IMR-90 (cell line): ENCODE measurements around the gene PPP1R3D. TPM values are rescaled to one million over a fixed set of nuclear protein-coding genes. Genes with fewer than 3 reads are reported as not detected.

ENCODE experiments used
- ATAC-seq: fragments of 200-7000 bp; cut with Tn5 transposase; 2 replicates; pipeline ENCODE4 v1.9.1; 2020; ENCODE audit warnings: low read depth, mild to moderate bottlenecking, moderate library complexity
- BruUV-seq: library from RNA; stranded (reverse); fragments of 400-500 nt; replicated peaks from 2 replicates; lab custom pipeline; 2021; lab: Mats Ljungman, UMichigan
- CTCF ChIA-PET: fragments of 300-600 bp; formaldehyde crosslinking; extraction: SDS; loops from one replicate; lab custom pipeline; 2021; ENCODE audit warnings: antibody characterized with exemption; lab: Yijun Ruan, JAX
- POLR2A ChIA-PET: fragments of 300-600 bp; sonication (Branson Sonifier 250); formaldehyde crosslinking; loops from one replicate; lab custom pipeline; 2022; ENCODE audit warnings: antibody characterized with exemption; ENCODE audit not compliant: unreplicated experiment; lab: Charles Lee
- DNase-seq: peaks from one replicate; pipeline ENCODE4 v3.0.0; 2013
- H2AFZ ChIP-seq: replicated peaks from 2 replicates; pipeline ENCODE3; 2013; ENCODE audit warnings: low read length, mild to moderate bottlenecking; ENCODE audit not compliant: poor library complexity
- H2AK5ac ChIP-seq: 2 replicates; pipeline ENCODE4 v1.6.1; 2013; ENCODE audit warnings: low read depth, low read length, inconsistent platforms
- H2AK9ac ChIP-seq: replicated peaks from 2 replicates; pipeline ENCODE3; 2013; ENCODE audit warnings: mild to moderate bottlenecking, low read depth, low read length, moderate library complexity; ENCODE audit not compliant: poor library complexity
- H2BK120ac ChIP-seq: 2 replicates; pipeline ENCODE4 v1.6.1; 2013; ENCODE audit warnings: low read depth, low read length, inconsistent platforms
- H2BK15ac ChIP-seq: 3 replicates; pipeline ENCODE4 v1.6.1; 2013; ENCODE audit warnings: low read depth, low read length, inconsistent platforms
- H2BK20ac ChIP-seq: 2 replicates; pipeline ENCODE4 v1.6.1; 2013; ENCODE audit warnings: low read depth, mild to moderate bottlenecking, inconsistent platforms, low read length, moderate library complexity
- H2BK5ac ChIP-seq: 2 replicates; pipeline ENCODE4 v1.6.1; 2013; ENCODE audit warnings: mild to moderate bottlenecking, low read depth, low read length, inconsistent platforms; ENCODE audit not compliant: poor library complexity, severe bottlenecking
- H3K14ac ChIP-seq: replicated peaks from 2 replicates; pipeline ENCODE4 v1.6.1; 2013; ENCODE audit warnings: low read depth, low read length, inconsistent platforms
- H3K18ac ChIP-seq: 2 replicates; pipeline ENCODE4 v1.6.1; 2013; ENCODE audit warnings: low read depth, low read length, control low read depth
- H3K23ac ChIP-seq: 2 replicates; pipeline ENCODE4 v1.6.1; 2013; ENCODE audit warnings: low read depth, low read length, inconsistent platforms
- H3K27ac ChIP-seq: 2 replicates; pipeline ENCODE4 v1.5.1; 2013; ENCODE audit warnings: mild to moderate bottlenecking, control low read depth, low read length; ENCODE audit not compliant: insufficient read depth
- H3K27me3 ChIP-seq: 2 replicates; pipeline ENCODE4 v1.6.1; 2013; ENCODE audit warnings: low read length; ENCODE audit not compliant: control insufficient read depth, insufficient read depth
- H3K36me3 ChIP-seq: 2 replicates; pipeline ENCODE4 v1.6.1; 2013; ENCODE audit warnings: low read length, mixed read lengths; ENCODE audit not compliant: control insufficient read depth, insufficient read depth
- H3K4ac ChIP-seq: 2 replicates; pipeline ENCODE4 v1.6.1; 2013; ENCODE audit warnings: low read depth, low read length, inconsistent platforms
- H3K4me1 ChIP-seq: 2 replicates; pipeline ENCODE4 v1.6.1; 2013; ENCODE audit warnings: low read length, mixed read lengths; ENCODE audit not compliant: control insufficient read depth, insufficient read depth
- H3K4me2 ChIP-seq: 2 replicates; pipeline ENCODE4 v1.6.1; 2013; ENCODE audit warnings: low read depth, mild to moderate bottlenecking, control low read depth, low read length, moderate library complexity
- H3K4me3 ChIP-seq: 2 replicates; pipeline ENCODE4 v1.5.1; 2013; ENCODE audit warnings: low read depth, mild to moderate bottlenecking, control low read depth, low read length, moderate library complexity; ENCODE audit not compliant: insufficient read depth
- H3K56ac ChIP-seq: 2 replicates; pipeline ENCODE4 v1.6.1; 2013; ENCODE audit warnings: low read length, inconsistent platforms; ENCODE audit not compliant: insufficient read depth; ENCODE audit errors: extremely low read depth
- H3K79me1 ChIP-seq, 2 experiments: 2 replicates each; pipeline ENCODE4 v1.6.1; 2013; ENCODE audit warnings: low read length in 2 of 2, inconsistent platforms in 1 of 2, low read depth in 1 of 2
- H3K9ac ChIP-seq: 2 replicates; pipeline ENCODE4 v1.6.1; 2013; ENCODE audit warnings: low read depth, low read length, control low read depth
- H3K9me1 ChIP-seq: 2 replicates; pipeline ENCODE4 v1.6.1; 2013; ENCODE audit warnings: low read length, inconsistent platforms; ENCODE audit not compliant: insufficient read depth
- H3K9me3 ChIP-seq: 2 replicates; pipeline ENCODE4 v1.6.1; 2013; ENCODE audit warnings: low read length; ENCODE audit not compliant: control insufficient read depth, insufficient read depth
- H4K20me1 ChIP-seq: 2 replicates; pipeline ENCODE4 v1.6.1; 2013; ENCODE audit warnings: low read length, inconsistent platforms; ENCODE audit not compliant: insufficient read depth
- H4K5ac ChIP-seq: 2 replicates; pipeline ENCODE4 v1.6.1; 2013; ENCODE audit warnings: mild to moderate bottlenecking, low read depth, low read length, control low read depth
- H4K8ac ChIP-seq, 2 experiments: 2 replicates each; pipeline ENCODE4 v1.6.1; 2013; ENCODE audit warnings: low read depth in 2 of 2, low read length in 2 of 2, control low read depth in 1 of 2, inconsistent platforms in 1 of 2
- H4K91ac ChIP-seq: 2 replicates; pipeline ENCODE4 v1.6.1; 2013; ENCODE audit warnings: low read depth, low read length, inconsistent platforms; ENCODE audit not compliant: insufficient read depth
- BHLHE40 ChIP-seq: fragments of 150-350 bp; IDR thresholded peaks from 2 replicates; pipeline ENCODE4 v1.6.1; 2016; ENCODE audit warnings: mild to moderate bottlenecking, low read depth, low read length
- CEBPB ChIP-seq: IDR thresholded peaks from 2 replicates; pipeline ENCODE4 v1.6.1; 2012; ENCODE audit warnings: low read depth, low read length, improper control_type of control experiment
- CHD1 ChIP-seq: IDR thresholded peaks from 2 replicates; pipeline ENCODE4 v1.6.1; 2012; ENCODE audit warnings: low read depth, low read length, improper control_type of control experiment
- FOS ChIP-seq: fragments of 150-350 bp; IDR thresholded peaks from 2 replicates; pipeline ENCODE4 v1.6.1; 2016; ENCODE audit warnings: low read depth, low read length
- MAFK ChIP-seq: IDR thresholded peaks from 2 replicates; pipeline ENCODE4 v1.6.1; 2012; ENCODE audit warnings: low read depth, low read length, improper control_type of control experiment
- MAZ ChIP-seq: IDR thresholded peaks from 2 replicates; pipeline ENCODE4 v1.6.1; 2012; ENCODE audit warnings: low read depth, mild to moderate bottlenecking, low read length, improper control_type of control experiment, moderate library complexity, borderline replicate concordance
- MXI1 ChIP-seq: IDR thresholded peaks from 2 replicates; pipeline ENCODE4 v1.6.1; 2012; ENCODE audit warnings: low read depth, mild to moderate bottlenecking, low read length, moderate library complexity, borderline replicate concordance
- NFE2L2 ChIP-seq: fragments of 150-350 bp; IDR thresholded peaks from 2 replicates; pipeline ENCODE4 v1.6.1; 2016; ENCODE audit warnings: low read depth, mild to moderate bottlenecking, low read length
- POLR2A ChIP-seq: IDR thresholded peaks from 2 replicates; pipeline ENCODE4 v1.6.1; 2012; ENCODE audit warnings: mild to moderate bottlenecking, low read depth, low read length
- RAD21 ChIP-seq: IDR thresholded peaks from 2 replicates; pipeline ENCODE4 v1.6.1; 2012; ENCODE audit warnings: low read length, improper control_type of control experiment
- RFX5 ChIP-seq: IDR thresholded peaks from 2 replicates; pipeline ENCODE4 v1.8.0; 2012; ENCODE audit warnings: low read depth, mild to moderate bottlenecking, low read length, moderate library complexity
- SMC3 ChIP-seq: fragments of 150-350 bp; IDR thresholded peaks from 2 replicates; pipeline ENCODE4 v1.6.1; 2016; ENCODE audit warnings: low read depth, mild to moderate bottlenecking, antibody characterized with exemption, low read length, moderate library complexity
- WGBS, 2 experiments: methylation state at CpG; one replicate each; pipeline versions ENCODE4 v1.1.5 to v1.1.7; 2013; ENCODE audit warnings: missing lambda C conversion rate in 2 of 2; ENCODE audit not compliant: insufficient read length in 1 of 2; ENCODE audit errors: extremely low coverage in 2 of 2; 5-methylcytosine and 5-hydroxymethylcytosine counted together
- dilution Hi-C: fragments of 300-500 bp; cut with HindIII; formaldehyde crosslinking; loops from one replicate; pipeline ENCODE4 v1.14.3; 2018; ENCODE audit warnings: low sequenced_read_pairs; ENCODE audit not compliant: unreplicated experiment
- in situ Hi-C: fragments of 300-500 bp; cut with MboI; formaldehyde crosslinking; loops from 3 replicates; pipeline ENCODE4 v1.14.3; 2019; ENCODE audit warnings: low sequenced_read_pairs, inconsistent platforms, mixed read lengths
- intact Hi-C: fragments of 100-400 bp; cut with micrococcal nuclease; formaldehyde crosslinking; loops from 2 replicates; pipeline ENCODE4 v1.10.0; 2022
- polyA plus RNA-seq, 3 experiments: library from polyadenylated mRNA; depleted of rRNA; stranded (reverse); fragments of >200 nt; gene quantifications; 2 replicates each; pipeline ENCODE4 v1.2.3, GENCODE V29; 2012; ENCODE audit warnings: low replicate concordance in 1 of 3
- total RNA-seq: library from RNA; depleted of rRNA; stranded (reverse); fragments of >200 nt; gene quantifications from 2 replicates; pipeline ENCODE4 v1.2.3, GENCODE V29; 2012
- TF ChIP-seq, protein P1 (sequence below): conservative IDR thresholded peaks from 2 replicates; pipeline ENCODE4 v1.5.1; 2012; ENCODE audit warnings: mild to moderate bottlenecking, low read depth, low read length, improper control_type of control experiment
- TF ChIP-seq, protein P2 (sequence below): fragments of 150-350 bp; IDR thresholded peaks from 2 replicates; pipeline ENCODE4 v1.6.1; 2017; ENCODE audit warnings: mild to moderate bottlenecking, antibody characterized with exemption, low read length, low read depth
- TF ChIP-seq, protein P3 (sequence below): fragments of 150-350 bp; IDR thresholded peaks from 2 replicates; pipeline ENCODE4 v1.6.1; 2016; ENCODE audit warnings: low read depth, mild to moderate bottlenecking, low read length, moderate library complexity, borderline replicate concordance

PPP1R3D gene
- total and polyA plus RNA-seq, 2 of the 4 experiments (the other 2 are of a cell fraction) = 1.6 to 2.7 TPM

DNA sequence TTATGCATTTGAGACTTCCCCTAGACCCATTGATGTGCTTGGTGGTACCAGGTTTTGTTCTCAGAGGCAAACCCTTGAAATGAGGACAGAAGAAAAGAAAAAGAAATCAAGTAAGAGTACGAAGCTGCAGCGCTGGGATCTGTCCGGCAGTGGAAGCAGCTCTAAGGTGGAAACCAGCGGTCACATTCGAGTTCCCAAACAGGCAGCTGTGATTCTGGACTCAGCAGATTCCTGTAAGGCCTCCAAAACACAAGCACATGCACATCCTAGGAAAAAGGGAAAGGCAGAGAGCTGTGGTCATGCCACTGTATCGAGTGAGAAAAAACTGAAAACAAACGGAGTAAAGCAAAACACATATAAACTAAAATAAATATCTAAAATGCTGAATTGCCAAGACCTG is 4.6 kb upstream of the PPP1R3D start:
- H2BK15ac ChIP-seq = no peak overlapping the region
- TF ChIP-seq POLR2A = no peak
- no peak for TF ChIP-seq MXI1
- no peak for TF ChIP-seq FOS
- TF ChIP-seq CEBPB = no peak
- no peak for TF ChIP-seq RAD21
- TF ChIP-seq, protein P1, sequence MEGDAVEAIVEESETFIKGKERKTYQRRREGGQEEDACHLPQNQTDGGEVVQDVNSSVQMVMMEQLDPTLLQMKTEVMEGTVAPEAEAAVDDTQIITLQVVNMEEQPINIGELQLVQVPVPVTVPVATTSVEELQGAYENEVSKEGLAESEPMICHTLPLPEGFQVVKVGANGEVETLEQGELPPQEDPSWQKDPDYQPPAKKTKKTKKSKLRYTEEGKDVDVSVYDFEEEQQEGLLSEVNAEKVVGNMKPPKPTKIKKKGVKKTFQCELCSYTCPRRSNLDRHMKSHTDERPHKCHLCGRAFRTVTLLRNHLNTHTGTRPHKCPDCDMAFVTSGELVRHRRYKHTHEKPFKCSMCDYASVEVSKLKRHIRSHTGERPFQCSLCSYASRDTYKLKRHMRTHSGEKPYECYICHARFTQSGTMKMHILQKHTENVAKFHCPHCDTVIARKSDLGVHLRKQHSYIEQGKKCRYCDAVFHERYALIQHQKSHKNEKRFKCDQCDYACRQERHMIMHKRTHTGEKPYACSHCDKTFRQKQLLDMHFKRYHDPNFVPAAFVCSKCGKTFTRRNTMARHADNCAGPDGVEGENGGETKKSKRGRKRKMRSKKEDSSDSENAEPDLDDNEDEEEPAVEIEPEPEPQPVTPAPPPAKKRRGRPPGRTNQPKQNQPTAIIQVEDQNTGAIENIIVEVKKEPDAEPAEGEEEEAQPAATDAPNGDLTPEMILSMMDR = no peak
- TF ChIP-seq MAFK = no peak
- no peak for TF ChIP-seq BHLHE40
- no peak for TF ChIP-seq SMC3
- TF ChIP-seq, protein P2, sequence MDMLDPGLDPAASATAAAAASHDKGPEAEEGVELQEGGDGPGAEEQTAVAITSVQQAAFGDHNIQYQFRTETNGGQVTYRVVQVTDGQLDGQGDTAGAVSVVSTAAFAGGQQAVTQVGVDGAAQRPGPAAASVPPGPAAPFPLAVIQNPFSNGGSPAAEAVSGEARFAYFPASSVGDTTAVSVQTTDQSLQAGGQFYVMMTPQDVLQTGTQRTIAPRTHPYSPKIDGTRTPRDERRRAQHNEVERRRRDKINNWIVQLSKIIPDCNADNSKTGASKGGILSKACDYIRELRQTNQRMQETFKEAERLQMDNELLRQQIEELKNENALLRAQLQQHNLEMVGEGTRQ = no peak
- no peak for TF ChIP-seq CHD1
- no peak for TF ChIP-seq RFX5
- TF ChIP-seq, protein P3, sequence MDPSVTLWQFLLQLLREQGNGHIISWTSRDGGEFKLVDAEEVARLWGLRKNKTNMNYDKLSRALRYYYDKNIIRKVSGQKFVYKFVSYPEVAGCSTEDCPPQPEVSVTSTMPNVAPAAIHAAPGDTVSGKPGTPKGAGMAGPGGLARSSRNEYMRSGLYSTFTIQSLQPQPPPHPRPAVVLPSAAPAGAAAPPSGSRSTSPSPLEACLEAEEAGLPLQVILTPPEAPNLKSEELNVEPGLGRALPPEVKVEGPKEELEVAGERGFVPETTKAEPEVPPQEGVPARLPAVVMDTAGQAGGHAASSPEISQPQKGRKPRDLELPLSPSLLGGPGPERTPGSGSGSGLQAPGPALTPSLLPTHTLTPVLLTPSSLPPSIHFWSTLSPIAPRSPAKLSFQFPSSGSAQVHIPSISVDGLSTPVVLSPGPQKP = no peak
- TF ChIP-seq MAZ = no peak
- TF ChIP-seq NFE2L2 = no peak
- ATAC-seq (no peak), DNase-seq (no peak)
- H3K4me1 ChIP-seq = peaks cover 2% of the 10 kb centered on the region
- no peak overlapping the region for H3K27ac ChIP-seq
- WGBS, 2 experiments = no CpG with 5 or more reads among the region's 7 CpGs
- ChIA-PET CTCF (interaction anchor here (1.0 to 1.6 kb wide), 2 partner anchors 10 to 11 kb away, joined by 3 to 4 read pairs; partner anchors contain the start of gene SYCP2), POLR2A (no interaction called here)
- no peak overlapping the region for H3K56ac ChIP-seq
- intact Hi-C loops (loop anchor here (5.0 to 10.0 kb wide), 3 partner anchors 370 to 1240 kb away; no protein-coding TSS in a partner anchor), dilution Hi-C loops (no loop called here), in situ Hi-C loops (no loop called here)
- no peak overlapping the region for H3K4ac ChIP-seq
- peaks cover 11% of the 10 kb centered on the region for H3K36me3 ChIP-seq
- H3K4me3 ChIP-seq = no peak overlapping the region
- no peak overlapping the region for H4K8ac ChIP-seq
- H2BK120ac ChIP-seq = no peak overlapping the region
- no peak overlapping the region for H2BK20ac ChIP-seq
- no peak overlapping the region for H3K23ac ChIP-seq
- H3K79me1 ChIP-seq = peaks cover 0 to 4% of the 10 kb centered on the region in 2 experiments; a peak in 1 of 4 replicates
- no peak overlapping the region for H3K4me2 ChIP-seq
- H2AFZ ChIP-seq = no peak overlapping the region
- H3K9ac ChIP-seq = no peak overlapping the region
- no peak overlapping the region for H2AK5ac ChIP-seq
- no peaks in the 10 kb centered on the region; the same call in 1 of the 2 replicates for H4K20me1 ChIP-seq
- H3K9me1 ChIP-seq = no peaks in the 10 kb centered on the region
- H3K14ac ChIP-seq = no peak overlapping the region
- H2AK9ac ChIP-seq = no peak overlapping the region
- H4K91ac ChIP-seq = no peak overlapping the region
- H3K18ac ChIP-seq = no peak overlapping the region
- H2BK5ac ChIP-seq = no peak overlapping the region
- H3K27me3 ChIP-seq = no peaks in the 10 kb centered on the region
- no peak overlapping the region for H4K5ac ChIP-seq
- no TSS peak for BruUV-seq
- H3K9me3 ChIP-seq = no peaks in the 10 kb centered on the region
